Transverse colon (tissue), 4 donors: ENCODE measurements around the gene CHEK1.

Experiments
- EP300 ChIP-seq: sonication (generic); formaldehyde crosslinking; IDR thresholded peaks from one replicate; pipeline ENCODE4 v1.6.1; 2017; ENCODE audit warnings: antibody characterized with exemption, low read depth
- POLR2A ChIP-seq: fragments of 450-650 bp; IDR thresholded peaks from one replicate; pipeline ENCODE4 v1.6.1; 2016; ENCODE audit warnings: antibody characterized with exemption, mild to moderate bottlenecking, moderate library complexity
- POLR2AphosphoS5 ChIP-seq, 3 donors: sonication (generic); formaldehyde crosslinking; IDR thresholded peaks; one replicate each; pipeline ENCODE4 v1.6.1; 2016; ENCODE audit warnings: antibody characterized with exemption in 3 of 3
- TF ChIP-seq, protein P1 (sequence below), 5 experiments: fragments of 200-600 bp in 3 of 5; fragments of 450-650 bp in 2 of 5; sonication (generic) in 3 of 5; IDR thresholded peaks; 1 replicate in 2 of 5; 2 replicates in 3 of 5; pipeline ENCODE4 v1.5.1; 2016 to 2017; ENCODE audit warnings: antibody characterized with exemption in 5 of 5, inconsistent platforms in 3 of 5, mild to moderate bottlenecking in 2 of 5, moderate library complexity in 1 of 5

- TF ChIP-seq, protein P1, sequence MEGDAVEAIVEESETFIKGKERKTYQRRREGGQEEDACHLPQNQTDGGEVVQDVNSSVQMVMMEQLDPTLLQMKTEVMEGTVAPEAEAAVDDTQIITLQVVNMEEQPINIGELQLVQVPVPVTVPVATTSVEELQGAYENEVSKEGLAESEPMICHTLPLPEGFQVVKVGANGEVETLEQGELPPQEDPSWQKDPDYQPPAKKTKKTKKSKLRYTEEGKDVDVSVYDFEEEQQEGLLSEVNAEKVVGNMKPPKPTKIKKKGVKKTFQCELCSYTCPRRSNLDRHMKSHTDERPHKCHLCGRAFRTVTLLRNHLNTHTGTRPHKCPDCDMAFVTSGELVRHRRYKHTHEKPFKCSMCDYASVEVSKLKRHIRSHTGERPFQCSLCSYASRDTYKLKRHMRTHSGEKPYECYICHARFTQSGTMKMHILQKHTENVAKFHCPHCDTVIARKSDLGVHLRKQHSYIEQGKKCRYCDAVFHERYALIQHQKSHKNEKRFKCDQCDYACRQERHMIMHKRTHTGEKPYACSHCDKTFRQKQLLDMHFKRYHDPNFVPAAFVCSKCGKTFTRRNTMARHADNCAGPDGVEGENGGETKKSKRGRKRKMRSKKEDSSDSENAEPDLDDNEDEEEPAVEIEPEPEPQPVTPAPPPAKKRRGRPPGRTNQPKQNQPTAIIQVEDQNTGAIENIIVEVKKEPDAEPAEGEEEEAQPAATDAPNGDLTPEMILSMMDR (IDR thresholded peaks at IDR 0.05) = no peak
- no peak for TF ChIP-seq EP300
- TF ChIP-seq POLR2AphosphoS5 (IDR thresholded peaks at IDR 0.05) = no peak
- no peak for TF ChIP-seq POLR2A
Observed at GRCh38 chr11:125679397-125679796, 54.4 kb downstream of the CHEK1 start.
